Measurements from ENCODE around the gene GRIK1. TPM values are rescaled to one million over a fixed set of nuclear protein-coding genes. Genes with fewer than 3 reads are reported as not detected.

GRIK1 gene
- total RNA-seq, 1 donor from 2014 or later, result not detected

GRCh38 chr21:29953072-29953471 is 13.3 kb upstream of the GRIK1 start:
- Mint-ChIP-seq H3K9me3 (ENCODE audit: unreplicated experiment) (no peaks in the 10 kb centered on the region), H3K27ac (ENCODE audit: unreplicated experiment) (no peak overlapping the region), H3K4me3 (ENCODE audit: unreplicated experiment) (no peak overlapping the region), H3K36me3 (ENCODE audit: unreplicated experiment) (no peaks in the 10 kb centered on the region), H3K4me1 (ENCODE audit: unreplicated experiment) (no peaks in the 10 kb centered on the region), H3K27me3 (ENCODE audit: unreplicated experiment) (peaks cover 52% of the 10 kb centered on the region)
- DNase-seq (ENCODE audit: extremely low spot score, unreplicated experiment), result no peak
- TF ChIP-seq, protein P1, sequence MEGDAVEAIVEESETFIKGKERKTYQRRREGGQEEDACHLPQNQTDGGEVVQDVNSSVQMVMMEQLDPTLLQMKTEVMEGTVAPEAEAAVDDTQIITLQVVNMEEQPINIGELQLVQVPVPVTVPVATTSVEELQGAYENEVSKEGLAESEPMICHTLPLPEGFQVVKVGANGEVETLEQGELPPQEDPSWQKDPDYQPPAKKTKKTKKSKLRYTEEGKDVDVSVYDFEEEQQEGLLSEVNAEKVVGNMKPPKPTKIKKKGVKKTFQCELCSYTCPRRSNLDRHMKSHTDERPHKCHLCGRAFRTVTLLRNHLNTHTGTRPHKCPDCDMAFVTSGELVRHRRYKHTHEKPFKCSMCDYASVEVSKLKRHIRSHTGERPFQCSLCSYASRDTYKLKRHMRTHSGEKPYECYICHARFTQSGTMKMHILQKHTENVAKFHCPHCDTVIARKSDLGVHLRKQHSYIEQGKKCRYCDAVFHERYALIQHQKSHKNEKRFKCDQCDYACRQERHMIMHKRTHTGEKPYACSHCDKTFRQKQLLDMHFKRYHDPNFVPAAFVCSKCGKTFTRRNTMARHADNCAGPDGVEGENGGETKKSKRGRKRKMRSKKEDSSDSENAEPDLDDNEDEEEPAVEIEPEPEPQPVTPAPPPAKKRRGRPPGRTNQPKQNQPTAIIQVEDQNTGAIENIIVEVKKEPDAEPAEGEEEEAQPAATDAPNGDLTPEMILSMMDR (IDR thresholded peaks at IDR 0.05), result no peak

GRCh38 chr21:29951911-29952310 is 12.1 kb upstream of the GRIK1 start:
- no peaks in the 10 kb centered on the region for H3K36me3 Mint-ChIP-seq (ENCODE audit: unreplicated experiment)
- H3K27me3 Mint-ChIP-seq (ENCODE audit: unreplicated experiment), result peaks cover 59% of the 10 kb centered on the region
- TF ChIP-seq, protein P1 (IDR thresholded peaks at IDR 0.05), result no peak
- DNase-seq (ENCODE audit: extremely low spot score, unreplicated experiment), result no peak
- H3K9me3 Mint-ChIP-seq (ENCODE audit: unreplicated experiment), result no peaks in the 10 kb centered on the region
- no peaks in the 10 kb centered on the region for H3K4me1 Mint-ChIP-seq (ENCODE audit: unreplicated experiment)
- H3K27ac Mint-ChIP-seq (ENCODE audit: unreplicated experiment), result no peak overlapping the region
- H3K4me3 Mint-ChIP-seq (ENCODE audit: unreplicated experiment), result no peak overlapping the region

- TF ChIP-seq, protein P1 (IDR thresholded peaks at IDR 0.05), result no peak
- no peaks in the 10 kb centered on the region for H3K36me3 Mint-ChIP-seq (ENCODE audit: unreplicated experiment)
- no peak overlapping the region for H3K27ac Mint-ChIP-seq (ENCODE audit: unreplicated experiment)
- peaks cover 66% of the 10 kb centered on the region for H3K27me3 Mint-ChIP-seq (ENCODE audit: unreplicated experiment)
- no peaks in the 10 kb centered on the region for H3K4me1 Mint-ChIP-seq (ENCODE audit: unreplicated experiment)
- no peaks in the 10 kb centered on the region for H3K9me3 Mint-ChIP-seq (ENCODE audit: unreplicated experiment)
- H3K4me3 Mint-ChIP-seq (ENCODE audit: unreplicated experiment), result no peak overlapping the region
- DNase-seq (ENCODE audit: extremely low spot score, unreplicated experiment), result no peak
Measured at GRCh38 chr21:29949991-29950390, 10.2 kb upstream of the GRIK1 start.

DNA sequence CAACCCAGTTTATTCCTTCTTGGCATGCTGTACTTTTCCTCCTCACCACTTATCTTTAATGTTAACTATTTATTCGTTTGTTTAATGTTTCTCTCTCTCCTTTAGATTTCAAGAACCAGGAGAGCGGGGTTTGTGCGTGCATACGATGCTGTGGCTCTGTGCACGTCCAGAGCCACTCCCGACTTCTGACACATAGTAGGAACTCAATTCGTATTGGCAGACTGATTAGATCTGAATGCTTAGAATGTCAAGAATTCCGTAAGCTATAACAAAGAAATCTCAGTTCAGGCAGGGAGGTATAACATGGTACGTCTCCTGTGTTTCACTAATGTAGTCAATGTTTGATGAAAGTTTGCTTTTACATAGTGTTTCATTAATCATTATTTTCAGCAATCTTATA is 7.3 kb upstream of the GRIK1 start:
- Mint-ChIP-seq H3K4me1 (ENCODE audit: unreplicated experiment) (no peaks in the 10 kb centered on the region), H3K27ac (ENCODE audit: unreplicated experiment) (no peak overlapping the region), H3K27me3 (ENCODE audit: unreplicated experiment) (peaks cover 70% of the 10 kb centered on the region), H3K36me3 (ENCODE audit: unreplicated experiment) (no peaks in the 10 kb centered on the region), H3K4me3 (ENCODE audit: unreplicated experiment) (no peak overlapping the region), H3K9me3 (ENCODE audit: unreplicated experiment) (no peaks in the 10 kb centered on the region)
- DNase-seq (ENCODE audit: extremely low spot score, unreplicated experiment), result no peak
- TF ChIP-seq, protein P1 (IDR thresholded peaks at IDR 0.05), result no peak

DNA sequence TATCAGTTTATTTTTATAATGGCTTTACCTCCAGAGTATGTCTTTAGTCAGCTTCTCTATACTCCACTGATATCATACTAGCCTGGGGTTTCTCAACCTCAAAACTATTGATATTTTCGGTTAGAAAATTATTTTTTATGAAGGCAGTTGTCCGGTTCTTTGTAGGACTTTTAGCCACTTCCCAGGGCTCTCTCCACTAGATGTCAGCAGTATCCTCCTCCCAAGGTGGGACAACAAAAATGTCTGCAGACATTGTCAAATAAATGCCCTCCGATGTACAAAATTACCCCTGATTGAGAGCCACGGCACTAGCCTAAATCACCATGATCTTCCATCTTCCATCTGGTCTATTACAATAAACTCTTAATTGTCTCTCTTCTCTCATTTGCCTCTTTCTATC is 4.1 kb upstream of the GRIK1 start:
- Mint-ChIP-seq H3K27me3 (ENCODE audit: unreplicated experiment) (peaks cover 78% of the 10 kb centered on the region), H3K27ac (ENCODE audit: unreplicated experiment) (no peak overlapping the region), H3K36me3 (ENCODE audit: unreplicated experiment) (no peaks in the 10 kb centered on the region), H3K9me3 (ENCODE audit: unreplicated experiment) (no peaks in the 10 kb centered on the region), H3K4me1 (ENCODE audit: unreplicated experiment) (peaks cover 13% of the 10 kb centered on the region), H3K4me3 (ENCODE audit: unreplicated experiment) (no peak overlapping the region)
- TF ChIP-seq, protein P1 (IDR thresholded peaks at IDR 0.05), result no peak
- DNase-seq (ENCODE audit: extremely low spot score, unreplicated experiment), result no peak
